GM19467 (cell line): Measurements from ENCODE around the gene PRKAG2.

Experiments used
- ATAC-seq: cut with Tn5 transposase; IDR thresholded peaks from one replicate; pipeline ENCODE4 v1.9.1; 2021; ENCODE audit warnings: mild to moderate bottlenecking, moderate library complexity; ENCODE audit not compliant: unreplicated experiment

The PRKAG2 gene

GRCh38 chr7:151704960-151705635 is 171.8 kb downstream of the PRKAG2 start:
- ATAC-seq = no peak

DNA sequence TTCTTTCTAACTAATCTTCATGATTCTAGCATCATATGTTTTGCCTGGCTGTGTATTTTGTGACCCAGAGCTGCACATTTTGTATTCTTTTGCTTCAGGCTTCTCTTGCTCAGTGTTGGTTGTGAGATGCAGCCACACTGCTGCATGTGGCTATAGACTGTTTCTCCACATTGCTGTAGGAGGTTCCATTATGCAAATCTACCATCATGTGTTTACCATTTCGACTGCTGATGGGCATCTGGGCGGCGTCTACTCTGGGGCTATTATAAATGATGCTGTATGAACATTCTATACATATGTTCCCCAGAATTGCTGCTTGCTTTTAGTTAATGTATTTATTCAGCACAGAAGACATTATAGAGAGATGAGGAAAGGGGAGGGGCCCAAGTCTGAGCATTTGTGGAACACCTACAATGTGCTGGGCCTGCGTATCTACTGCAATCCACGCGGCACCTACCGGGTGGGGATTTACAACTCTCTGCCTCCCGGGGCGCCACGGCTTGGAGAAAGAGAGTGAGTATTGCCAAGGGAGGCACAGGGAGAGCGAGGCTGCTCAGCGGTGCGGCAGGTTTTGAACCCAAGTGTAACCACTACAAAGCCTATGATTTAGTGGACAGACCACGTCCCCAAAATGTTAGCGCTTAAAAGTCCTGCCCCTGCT is 172.5 kb downstream of the PRKAG2 start:
- ATAC-seq = no peak

- no peak for ATAC-seq
Measured at GRCh38 chr7:151702961-151703360, 174.0 kb downstream of the PRKAG2 start.

DNA sequence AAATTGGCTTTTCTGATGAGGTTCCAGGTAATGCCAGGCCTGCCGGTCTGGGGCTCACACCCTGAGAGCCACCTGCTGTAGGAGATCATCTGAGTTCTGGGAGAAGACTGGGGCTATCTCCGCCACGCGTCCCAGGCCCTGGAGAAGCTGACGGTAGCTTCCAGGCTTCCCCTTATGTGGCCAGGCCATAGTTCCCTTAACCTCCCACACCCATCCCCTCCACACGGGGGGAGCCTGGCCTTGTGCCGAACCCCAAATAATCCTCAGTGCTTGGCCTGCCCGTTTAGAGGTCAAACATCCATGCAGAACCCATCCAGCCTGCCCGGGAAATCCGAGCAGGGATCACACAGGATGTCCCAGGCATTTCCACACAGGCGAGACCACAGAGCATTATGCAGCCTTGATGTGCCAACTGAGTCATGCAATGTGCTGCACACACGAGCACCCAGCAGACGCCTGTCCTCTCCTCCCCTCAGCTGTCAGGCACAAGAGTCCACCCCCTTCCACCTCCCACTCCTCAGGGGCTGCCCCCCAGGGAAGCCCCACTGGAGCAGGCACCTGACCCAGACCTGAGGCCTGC is 176.2 kb downstream of the PRKAG2 start:
- no peak for ATAC-seq

- no peak for ATAC-seq
Measured at GRCh38 chr7:151699928-151700319, 177.0 kb downstream of the PRKAG2 start.

GRCh38 chr7:151699147-151699927 is 177.6 kb downstream of the PRKAG2 start:
- ATAC-seq = no peak

GRCh38 chr7:151697942-151698341 is 179.0 kb downstream of the PRKAG2 start:
- ATAC-seq = no peak

- no peak for ATAC-seq
Measured at GRCh38 chr7:151697515-151697895, 179.4 kb downstream of the PRKAG2 start.

DNA sequence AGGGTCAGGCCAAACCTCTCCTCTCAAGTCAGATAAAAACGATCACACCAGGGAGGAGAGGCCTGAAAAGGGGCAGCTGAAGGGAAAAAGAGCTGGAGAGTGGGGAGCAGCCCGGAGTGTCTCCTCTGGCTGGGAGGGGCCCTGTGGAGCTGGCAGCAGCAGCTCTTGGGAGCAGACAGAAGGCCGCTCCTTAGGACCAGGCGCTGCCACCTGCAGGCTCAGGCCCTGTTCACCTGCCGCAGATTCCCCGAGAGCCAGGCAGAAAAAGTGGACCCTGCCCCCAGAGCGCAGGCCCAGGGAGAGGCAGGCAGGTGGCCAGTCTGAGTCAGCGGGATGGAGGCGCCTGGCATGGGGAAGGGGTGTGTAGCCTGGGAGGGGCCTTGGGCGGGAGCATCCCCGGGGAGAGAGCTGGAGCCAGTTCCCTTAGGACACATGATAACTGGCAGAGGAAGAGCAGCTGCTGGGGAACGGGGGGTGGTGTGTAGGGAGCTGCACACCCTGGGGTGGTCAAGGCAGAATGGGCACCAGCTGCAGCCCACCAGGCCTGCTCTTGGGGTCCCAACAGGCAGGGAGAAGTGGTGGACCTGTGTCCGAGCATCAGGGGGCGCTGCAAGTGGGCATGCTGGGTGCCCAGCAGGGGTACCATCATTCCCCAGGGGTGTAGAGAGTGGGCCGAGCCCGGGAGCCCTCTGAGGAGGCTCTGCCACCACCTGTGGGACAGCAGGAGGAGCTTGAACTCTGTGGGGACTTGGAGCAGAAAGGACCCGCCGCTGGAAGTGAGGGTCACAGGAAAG is 180.0 kb downstream of the PRKAG2 start:
- no peak for ATAC-seq

- ATAC-seq = no peak
Measured at GRCh38 chr7:151695951-151696541, 180.9 kb downstream of the PRKAG2 start.

DNA sequence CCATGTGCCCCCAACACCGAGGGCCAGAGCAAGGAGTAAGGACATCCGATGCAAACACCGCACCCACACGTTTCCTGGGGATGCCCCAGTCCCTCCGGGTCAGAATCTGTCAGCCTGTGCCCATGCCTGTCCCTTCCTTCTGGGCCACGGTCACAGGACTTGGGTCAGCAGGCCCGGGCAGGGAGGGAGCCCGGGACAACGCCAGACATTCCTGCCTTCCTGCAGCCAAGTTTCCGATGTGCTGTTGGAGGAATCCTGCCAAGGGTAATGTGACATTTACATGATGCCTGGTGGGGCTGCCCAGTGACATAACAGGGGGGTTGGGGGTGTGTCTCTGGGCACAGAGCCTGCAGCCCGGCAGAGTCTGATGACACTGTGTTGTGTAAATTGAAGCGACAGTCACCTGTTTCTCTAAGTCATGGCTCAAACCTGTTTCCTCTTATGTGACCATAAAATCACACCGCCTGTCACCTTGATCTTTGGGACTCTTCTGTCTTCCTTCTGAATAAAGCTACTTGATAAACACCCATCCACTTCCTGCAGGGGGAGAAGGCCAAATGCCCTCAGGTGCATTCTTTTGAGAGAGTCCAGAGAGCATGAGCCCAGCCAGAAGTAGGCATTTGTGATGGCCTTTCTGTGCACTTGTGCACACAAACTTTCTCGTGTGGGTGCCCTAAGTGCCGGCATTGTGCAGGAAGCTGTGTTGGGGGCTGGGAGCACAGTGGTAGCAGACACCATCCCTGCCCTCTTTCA is 181.9 kb downstream of the PRKAG2 start:
- ATAC-seq = no peak

DNA sequence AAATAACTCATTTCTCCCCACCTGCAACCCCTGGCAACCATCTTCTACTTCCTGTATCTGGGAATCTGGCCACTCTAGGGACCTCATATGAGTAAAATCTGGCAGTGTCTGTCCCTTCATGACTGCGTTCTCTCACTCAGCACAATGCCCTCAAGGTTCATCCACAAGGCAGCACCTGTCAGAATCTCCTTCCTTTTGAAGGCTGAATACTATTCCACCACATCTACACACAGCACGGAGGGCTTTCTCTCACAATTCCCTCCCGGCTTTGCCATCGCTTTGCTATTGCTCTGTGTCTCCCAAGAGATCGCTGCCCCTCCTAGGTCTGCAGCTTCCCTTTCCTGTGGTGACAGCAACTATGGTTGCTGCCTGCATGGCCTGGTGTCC is 182.5 kb downstream of the PRKAG2 start:
- ATAC-seq = no peak

GRCh38 chr7:151693140-151693539 is 183.8 kb downstream of the PRKAG2 start:
- ATAC-seq = no peak

DNA sequence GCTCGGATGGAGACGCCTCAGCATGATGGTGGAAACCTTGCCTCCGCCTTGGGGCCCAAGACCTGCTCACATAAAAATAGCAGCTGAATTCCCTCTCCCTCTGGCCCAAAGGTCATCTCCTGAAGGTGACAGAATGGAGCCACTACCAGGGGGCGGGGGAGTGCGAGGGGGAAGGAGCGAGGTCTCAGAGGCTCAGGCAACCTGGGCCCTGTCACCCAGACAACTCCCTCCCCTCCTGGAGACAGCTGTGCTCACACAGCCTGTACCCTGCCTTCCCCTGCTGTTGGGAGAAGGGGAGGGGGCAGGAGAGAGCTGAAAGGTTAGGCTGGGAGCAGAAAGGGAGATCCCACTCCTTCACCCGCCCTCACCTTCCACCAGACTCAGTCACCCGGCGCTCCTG is 184.2 kb downstream of the PRKAG2 start:
- no peak for ATAC-seq

DNA sequence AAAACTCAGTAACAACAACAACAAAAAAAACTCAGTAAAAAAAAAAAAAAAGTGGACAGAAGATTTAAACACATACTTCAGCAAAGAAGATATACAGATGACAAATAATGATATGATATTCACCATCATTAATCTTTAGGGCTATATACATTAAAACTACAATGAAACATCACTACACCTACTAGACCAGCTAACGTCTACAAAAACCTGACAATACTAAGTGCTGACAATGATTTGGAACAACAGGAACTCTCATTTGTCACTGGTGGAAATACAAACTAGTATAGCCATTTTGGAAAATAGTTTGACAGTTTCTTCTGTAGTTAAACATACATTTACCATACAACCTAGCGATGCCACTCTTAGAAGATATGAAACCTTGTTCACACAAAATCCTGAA is 185.5 kb downstream of the PRKAG2 start:
- ATAC-seq = no peak

- no peak for ATAC-seq
Measured at GRCh38 chr7:151690606-151691005, 186.3 kb downstream of the PRKAG2 start.

DNA sequence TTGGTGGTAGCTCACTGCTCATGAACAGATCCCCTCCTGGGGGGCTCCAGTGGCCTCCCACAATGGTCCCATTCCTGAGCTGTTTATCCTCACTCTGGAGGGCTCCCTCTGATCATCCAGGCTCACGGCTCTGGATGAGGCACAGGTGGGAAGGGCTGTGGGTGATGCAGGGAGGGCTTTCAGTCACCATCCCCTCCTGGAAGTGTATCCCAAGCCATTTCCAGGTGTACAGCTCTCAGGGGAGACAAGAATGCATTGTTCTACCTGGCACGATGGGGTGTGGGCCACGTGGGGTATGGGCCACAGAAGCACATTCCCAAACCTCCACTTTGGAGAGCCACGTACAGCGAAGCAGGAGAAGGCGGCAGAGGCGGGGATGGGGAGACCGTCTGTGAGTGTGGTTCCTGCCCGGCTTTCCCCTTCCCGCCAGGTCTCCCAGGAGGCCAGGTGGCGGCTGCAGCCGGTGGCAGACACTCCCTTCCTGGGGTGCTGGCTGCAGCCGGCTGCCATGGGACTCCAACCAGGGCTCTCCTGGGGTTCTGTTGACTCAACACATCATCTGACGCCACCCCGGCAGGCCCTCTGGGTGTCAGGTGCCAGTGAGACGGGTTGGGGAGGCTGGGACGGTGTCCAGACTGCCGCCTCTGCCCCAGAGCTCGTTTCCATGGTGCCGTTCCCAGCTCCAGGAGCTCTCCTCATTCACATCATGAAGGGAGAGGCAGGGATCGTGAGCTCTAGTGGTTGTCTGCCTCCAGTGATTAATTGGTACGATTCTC is 187.5 kb downstream of the PRKAG2 start:
- no peak for ATAC-seq

DNA sequence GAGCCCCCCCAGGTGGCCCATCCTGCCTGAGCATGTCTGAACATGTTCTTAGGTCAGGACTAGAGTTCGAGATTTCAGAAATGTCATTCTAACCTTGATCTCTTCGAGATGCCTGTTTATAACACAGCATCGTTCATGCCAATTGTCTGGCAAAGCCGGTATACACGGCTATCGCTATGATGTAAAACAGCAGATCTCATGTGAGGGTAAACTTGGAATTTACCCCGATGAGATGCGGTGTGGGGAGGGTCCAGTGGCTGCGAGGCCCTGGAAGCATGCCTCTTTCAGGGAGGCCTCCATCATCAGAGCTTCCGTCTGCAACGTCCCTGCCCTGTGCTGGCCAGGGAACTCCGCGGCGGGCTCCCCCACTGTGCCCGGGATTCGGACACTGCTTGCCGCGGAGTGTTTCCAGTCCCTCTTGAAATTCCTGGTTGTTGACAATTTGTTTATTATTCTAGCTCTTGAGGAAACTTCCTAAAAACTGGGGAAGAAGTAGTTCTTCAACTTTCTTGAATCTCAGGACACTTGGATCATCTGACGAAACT is 188.6 kb downstream of the PRKAG2 start:
- ATAC-seq = no peak
